NCI-H146 (cell line): ENCODE results near the gene SDC4.

Experiments
- DNase-seq: peaks from one replicate; lab custom pipeline; 2025; lab: John Stamatoyannopoulos, UW

The SDC4 gene

GRCh38 chr20:45343532-45344167 is 4.6 kb downstream of the SDC4 start:
- peak; percentile 86 for DNase-seq

DNA sequence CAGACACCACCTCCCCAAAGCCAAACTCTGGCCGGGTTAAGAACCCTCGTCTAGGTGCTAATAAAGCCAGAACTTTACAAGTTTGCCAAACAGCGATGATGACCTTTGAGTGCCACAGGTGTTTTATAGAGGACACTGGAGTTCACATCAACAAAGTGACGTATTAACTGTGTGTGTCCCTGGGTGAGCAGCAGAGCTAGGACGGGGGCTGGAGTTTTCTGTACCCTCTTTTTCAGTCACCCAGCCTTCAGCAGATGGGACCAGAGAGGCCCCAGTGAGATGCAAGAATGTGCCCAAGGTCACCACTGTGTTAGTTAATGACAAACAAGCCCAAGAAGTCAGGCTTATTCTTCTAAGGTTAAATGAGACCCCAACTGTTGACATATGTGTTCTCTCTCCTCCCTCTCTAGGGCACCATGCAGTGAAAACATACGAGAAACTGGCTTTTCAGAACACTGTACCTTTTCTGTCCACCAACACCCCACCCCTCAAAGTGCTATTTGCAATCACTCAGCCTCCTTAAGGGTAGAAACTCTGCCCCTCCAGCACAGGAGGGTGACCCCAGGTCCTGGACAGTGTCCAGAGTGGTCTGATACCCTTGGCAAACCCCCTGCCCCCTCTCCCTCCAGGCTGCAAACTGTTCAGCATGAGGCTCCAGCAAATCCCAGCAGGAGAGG is 5.2 kb downstream of the SDC4 start:
- no peak for DNase-seq

DNA sequence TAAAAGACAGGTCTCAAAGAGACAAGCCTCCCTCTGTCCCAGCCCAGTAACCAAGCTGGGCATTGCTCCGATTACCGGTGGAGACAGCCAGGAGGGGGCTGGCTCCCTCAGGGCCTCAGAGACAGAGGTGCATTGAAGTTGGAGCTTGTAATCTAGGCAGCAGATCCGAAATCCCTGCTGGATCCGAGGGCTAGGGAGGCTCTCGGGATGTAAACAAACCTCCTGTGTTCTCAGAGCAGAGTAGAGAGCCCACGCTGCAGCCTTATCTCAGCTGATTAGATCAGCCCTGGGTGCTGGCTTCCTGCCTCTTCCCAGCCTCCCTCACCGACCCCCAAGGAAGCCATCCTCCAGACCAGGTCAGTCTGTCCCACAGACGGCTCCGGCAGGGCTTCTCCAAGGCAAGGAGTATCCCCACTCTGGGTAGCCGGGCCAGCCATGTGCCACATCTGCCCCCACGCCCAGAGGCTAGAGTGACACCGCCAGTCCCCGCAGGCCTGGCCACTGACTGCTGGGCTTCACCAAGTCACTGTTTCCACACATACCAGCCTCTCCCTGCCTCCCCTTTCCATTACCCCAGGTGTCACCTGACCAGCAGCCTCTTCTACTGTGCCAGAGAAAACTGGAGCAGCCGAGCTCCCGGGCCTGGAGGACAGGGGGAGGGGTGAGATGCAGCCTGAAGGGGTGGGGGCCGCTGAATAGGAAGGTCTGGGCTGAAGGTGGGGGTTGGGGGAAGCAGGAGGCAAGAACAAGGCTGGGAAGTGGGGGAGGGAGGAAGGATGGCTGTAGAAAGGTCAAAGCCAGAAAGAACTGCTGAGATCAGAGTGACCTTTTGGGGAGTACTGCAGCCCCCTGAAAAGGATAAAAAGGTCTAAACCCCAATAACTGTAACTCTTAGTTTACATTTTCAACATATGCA is 6.0 kb downstream of the SDC4 start:
- DNase-seq = peak; percentile 69

- DNase-seq = no peak
Measured at GRCh38 chr20:45341579-45341938, 6.7 kb downstream of the SDC4 start.

GRCh38 chr20:45340951-45341350 is 7.3 kb downstream of the SDC4 start:
- DNase-seq = no peak

- DNase-seq = no peak
Measured at GRCh38 chr20:45340236-45340847, 7.9 kb downstream of the SDC4 start.

GRCh38 chr20:45339799-45340198 is 8.4 kb downstream of the SDC4 start:
- peak; percentile 76 for DNase-seq

DNA sequence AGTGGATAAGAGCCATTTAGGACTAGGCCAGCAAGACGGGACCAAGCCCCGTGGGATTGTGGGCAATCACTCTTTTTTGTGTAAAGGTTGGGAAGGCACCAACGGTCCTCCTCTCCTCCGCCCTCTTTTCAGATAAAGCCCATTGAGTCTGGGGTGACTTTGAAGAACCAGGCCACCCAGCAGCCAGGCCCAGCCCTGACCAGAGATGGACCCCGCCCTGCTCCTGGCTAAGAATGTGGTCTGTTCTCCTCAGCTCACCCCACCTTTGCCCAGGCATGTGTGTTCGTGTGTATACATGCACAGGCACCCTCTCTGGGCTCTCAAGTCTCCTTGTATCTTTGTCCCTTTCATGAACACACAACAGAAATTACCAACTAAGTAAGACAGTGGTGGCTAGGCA is 9.1 kb downstream of the SDC4 start:
- DNase-seq = no peak

GRCh38 chr20:45338121-45339030 is 9.8 kb downstream of the SDC4 start:
- DNase-seq = no peak

DNA sequence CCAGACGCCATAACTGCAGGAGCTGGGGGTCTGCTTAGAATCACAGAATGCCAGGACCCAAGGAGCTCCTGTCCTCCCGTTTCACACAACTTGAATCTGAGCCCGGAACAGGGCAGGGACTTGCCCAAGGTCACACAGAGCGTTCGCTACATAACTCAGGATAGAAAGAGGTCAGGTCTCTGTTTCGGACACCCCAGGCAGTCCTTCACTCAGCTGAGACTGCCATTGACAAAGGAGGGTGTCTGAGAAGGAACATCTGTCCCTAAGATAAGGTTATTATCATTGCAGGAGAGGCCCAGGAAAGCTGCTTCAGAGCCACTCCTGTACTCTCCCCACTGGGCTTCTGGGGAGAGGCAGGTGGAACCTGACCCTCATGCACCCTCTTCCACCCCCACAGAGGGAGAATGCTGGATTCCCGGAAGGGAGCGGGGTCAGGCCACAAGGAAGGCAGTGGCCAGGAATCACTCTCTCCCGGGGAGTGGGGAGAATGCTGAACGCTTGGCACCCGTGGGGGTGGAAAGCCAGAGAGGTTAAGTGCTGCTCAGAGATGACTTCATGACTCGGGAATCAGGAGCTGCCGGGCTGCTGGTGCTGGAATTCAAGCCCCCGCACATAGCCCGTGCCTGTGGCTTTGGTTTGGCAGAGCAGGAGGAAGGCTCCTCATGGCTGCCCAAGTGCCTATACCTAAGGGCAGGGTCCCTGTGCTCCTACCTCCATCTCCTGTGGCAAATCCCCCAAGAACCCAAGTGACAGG is 10.7 kb downstream of the SDC4 start:
- no peak for DNase-seq

DNA sequence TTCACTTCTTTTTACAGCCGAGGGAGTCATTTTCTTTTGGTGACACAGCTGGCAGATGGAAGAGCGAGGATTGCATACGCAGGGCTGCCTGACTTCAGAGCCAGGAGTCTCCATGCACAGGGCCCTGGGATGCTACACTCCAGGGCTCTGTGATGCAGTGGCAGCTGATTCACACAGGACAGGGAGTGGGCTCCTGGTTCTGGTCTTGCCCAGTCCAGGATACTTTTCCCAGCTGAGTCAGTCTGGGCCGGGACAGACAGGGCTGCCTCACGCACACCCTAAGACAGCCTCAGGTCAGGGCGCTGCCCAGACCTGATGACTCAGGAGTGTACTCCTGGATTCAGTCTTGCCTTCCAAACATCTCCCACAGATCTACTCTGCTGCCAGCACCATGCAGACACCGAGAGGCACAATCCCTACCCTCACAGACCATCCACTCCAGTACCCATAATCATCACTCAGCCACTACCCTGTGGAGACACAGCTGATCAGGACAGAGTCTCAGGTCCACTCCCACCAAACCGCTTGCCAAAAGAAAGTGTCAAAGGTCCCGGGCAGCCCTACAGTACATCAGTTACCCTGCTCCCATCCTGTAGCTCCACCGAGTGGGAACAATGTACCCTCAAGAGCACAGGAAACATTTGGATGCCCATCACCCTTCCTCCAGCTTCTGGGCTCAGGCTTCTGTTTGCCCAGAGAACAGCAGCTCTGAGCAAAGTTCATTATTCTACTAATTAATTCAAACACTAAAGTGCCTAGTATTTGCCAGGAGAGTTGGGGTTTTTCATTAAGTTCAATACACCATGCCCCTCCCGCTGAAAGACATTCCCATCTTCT is 11.5 kb downstream of the SDC4 start:
- DNase-seq = no peak

DNA sequence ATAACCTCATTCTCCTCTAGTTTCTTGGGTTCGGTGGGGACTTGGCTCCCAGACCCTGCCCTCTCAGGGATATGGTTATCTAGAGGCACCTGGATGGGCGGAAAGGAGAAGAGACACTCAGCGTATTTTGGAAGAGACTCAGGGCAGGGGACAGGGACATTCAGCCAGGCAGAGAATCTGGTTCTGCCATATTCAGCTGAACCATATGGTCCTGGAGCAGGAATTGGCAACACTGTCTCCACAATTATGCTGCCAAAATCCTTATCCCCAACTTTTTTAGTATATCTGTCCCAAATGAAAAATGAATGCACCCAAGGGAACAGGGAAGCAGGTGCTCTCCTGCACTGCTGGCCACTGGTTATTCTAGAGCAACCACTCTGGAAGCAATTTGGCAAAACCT is 17.7 kb downstream of the SDC4 start:
- no peak for DNase-seq

- no peak for DNase-seq
Measured at GRCh38 chr20:45329497-45330319, 18.5 kb downstream of the SDC4 start.

- no peak for DNase-seq
Measured at GRCh38 chr20:45328451-45328850, 19.8 kb downstream of the SDC4 start.

DNA sequence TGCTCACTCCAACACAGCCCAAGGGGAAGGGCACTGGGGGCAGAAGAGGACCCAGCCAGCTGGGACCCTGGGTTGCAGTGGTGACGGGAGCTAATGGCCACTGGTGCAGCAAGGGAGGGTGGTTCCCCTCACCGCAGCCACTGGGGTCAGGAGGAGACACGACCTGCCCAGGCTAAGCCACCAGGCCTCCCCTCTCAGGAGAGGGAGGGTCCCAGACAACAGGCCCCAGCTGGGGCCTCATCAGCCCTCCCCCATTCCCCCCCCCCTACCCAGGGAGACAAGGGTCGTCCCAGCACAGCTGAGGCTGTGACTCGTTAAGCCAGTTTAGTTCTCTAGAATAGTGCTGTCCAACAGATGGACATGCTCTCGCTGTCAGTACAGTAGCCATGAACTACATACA is 22.9 kb downstream of the SDC4 start:
- no peak for DNase-seq

GRCh38 chr20:45323731-45324130 is 24.5 kb downstream of the SDC4 start:
- no peak for DNase-seq

DNA sequence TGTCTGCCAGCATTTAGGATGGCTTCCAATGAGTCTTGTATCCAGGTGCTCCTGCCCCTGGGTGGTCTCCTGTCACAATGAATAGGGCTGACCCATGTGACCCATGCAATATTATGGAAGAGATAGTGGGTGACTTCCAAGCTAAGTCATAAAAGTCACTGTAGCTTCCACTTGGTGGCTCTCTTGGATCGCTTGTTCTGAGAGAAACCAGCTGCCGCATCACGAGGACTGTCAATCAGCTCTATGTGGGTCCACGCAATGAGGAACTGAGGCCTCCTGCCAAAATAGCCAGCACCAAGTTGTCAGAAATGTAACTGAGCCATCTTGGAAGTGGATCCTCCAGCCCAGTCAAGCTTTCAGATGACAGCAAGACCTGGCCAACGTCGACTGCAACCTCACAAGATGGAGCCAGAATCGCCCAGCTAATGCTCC is 25.3 kb downstream of the SDC4 start:
- peak; percentile 54 for DNase-seq

- no peak for DNase-seq
Measured at GRCh38 chr20:45320948-45321595, 27.2 kb downstream of the SDC4 start.
